Central memory CD8-positive, alpha-beta T cell (primary cell): ENCODE measurements around the gene ZNF367.

Source experiments
- ATAC-seq: fragments of 150-1000 bp; cut with Tn5 transposase; replicated peaks from 2 replicates; pipeline ENCODE4 v1.10.0; 2022; ENCODE audit warnings: mild to moderate bottlenecking, moderate FRiP score, moderate number of reproducible peaks; ENCODE audit not compliant: poor library complexity, severe bottlenecking; ENCODE audit errors: extremely low read depth
- DNase-seq, 2 donors: peaks; one replicate each; pipeline ENCODE4 v3.0.0; 2021; ENCODE audit warnings: low spot score in 2 of 2
- H3K27ac Mint-ChIP-seq: one replicate; pipeline ENCODE4 v1.8.0; 2022; ENCODE audit warnings: low read depth, mild to moderate bottlenecking, moderate library complexity, mixed read lengths
- H3K27me3 Mint-ChIP-seq: one replicate; pipeline ENCODE4 v1.8.0; 2022; ENCODE audit warnings: mixed read lengths
- H3K36me3 Mint-ChIP-seq: one replicate; pipeline ENCODE4 v1.8.0; 2022; ENCODE audit warnings: mild to moderate bottlenecking, moderate library complexity, mixed read lengths; ENCODE audit not compliant: insufficient read depth
- H3K4me1 Mint-ChIP-seq: one replicate; pipeline ENCODE4 v1.8.0; 2022; ENCODE audit warnings: mixed read lengths
- H3K4me3 Mint-ChIP-seq: one replicate; pipeline ENCODE4 v1.8.0; 2022; ENCODE audit warnings: mild to moderate bottlenecking, moderate library complexity, mixed read lengths
- H3K9me3 Mint-ChIP-seq: one replicate; pipeline ENCODE4 v1.8.0; 2022; ENCODE audit warnings: mixed read lengths

ZNF367 gene

GRCh38 chr9:96411129-96411838 lies 6.9 kb downstream of the ZNF367 start:
- peaks cover 36% of the 10 kb centered on the region for H3K4me1 Mint-ChIP-seq
- H3K4me3 Mint-ChIP-seq: no peak overlapping the region
- no peaks in the 10 kb centered on the region for H3K27me3 Mint-ChIP-seq
- H3K9me3 Mint-ChIP-seq: no peaks in the 10 kb centered on the region
- DNase-seq (no peak), ATAC-seq (no peak)
- peaks cover 3% of the 10 kb centered on the region for H3K36me3 Mint-ChIP-seq
- H3K27ac Mint-ChIP-seq: no peak overlapping the region

GRCh38 chr9:96408409-96409280 lies 9.5 kb downstream of the ZNF367 start:
- no peak for ATAC-seq
- no peak for DNase-seq
- no peaks in the 10 kb centered on the region for H3K9me3 Mint-ChIP-seq
- H3K36me3 Mint-ChIP-seq: peaks cover 1% of the 10 kb centered on the region
- no peaks in the 10 kb centered on the region for H3K27me3 Mint-ChIP-seq
- H3K4me3 Mint-ChIP-seq: no peak overlapping the region
- peak overlapping the region; percentile 47 for H3K27ac Mint-ChIP-seq
- H3K4me1 Mint-ChIP-seq: peaks cover 30% of the 10 kb centered on the region

DNA sequence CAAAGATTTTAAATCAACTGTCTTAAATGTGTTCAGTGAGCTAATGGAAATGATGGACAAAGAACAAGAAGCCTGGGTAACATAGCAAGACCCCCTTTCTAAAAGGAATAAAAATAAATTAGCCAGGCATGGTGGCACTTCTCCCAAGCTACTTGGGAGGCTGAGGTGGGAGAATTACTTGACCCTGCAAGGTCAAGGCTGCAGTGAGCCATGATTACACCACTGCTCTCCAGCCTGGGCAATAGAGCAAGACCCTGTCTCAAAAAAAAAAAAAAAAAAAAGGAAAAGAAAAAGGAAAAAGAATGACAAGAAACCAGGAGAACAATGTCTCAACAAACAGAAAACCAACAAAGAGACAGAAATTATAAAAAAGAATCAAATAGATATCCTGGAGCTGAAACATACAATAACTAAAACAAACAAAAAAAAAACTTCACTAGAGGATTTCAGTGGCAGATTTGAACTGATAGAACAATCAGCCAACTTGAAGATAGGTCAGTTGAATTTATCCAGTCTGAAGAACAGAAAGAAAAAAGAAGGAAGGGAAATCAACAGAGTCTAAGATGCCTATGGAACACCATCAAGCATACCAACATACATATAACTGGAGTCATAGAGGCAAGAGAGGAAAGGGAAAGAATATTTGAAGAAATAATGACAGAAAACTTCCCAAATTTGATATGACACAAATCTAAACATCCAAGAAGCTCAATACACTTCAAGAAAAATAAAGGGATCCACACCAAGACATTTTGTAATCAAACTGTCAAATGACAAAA lies 17.8 kb downstream of the ZNF367 start:
- Mint-ChIP-seq H3K4me1 (peaks cover 24% of the 10 kb centered on the region), H3K27me3 (no peaks in the 10 kb centered on the region), H3K36me3 (peaks cover 5% of the 10 kb centered on the region), H3K27ac (peak overlapping the region; percentile 88), H3K4me3 (peak overlapping the region; percentile 48), H3K9me3 (peaks cover 6% of the 10 kb centered on the region)
- ATAC-seq: no peak
- no peak for DNase-seq

DNA sequence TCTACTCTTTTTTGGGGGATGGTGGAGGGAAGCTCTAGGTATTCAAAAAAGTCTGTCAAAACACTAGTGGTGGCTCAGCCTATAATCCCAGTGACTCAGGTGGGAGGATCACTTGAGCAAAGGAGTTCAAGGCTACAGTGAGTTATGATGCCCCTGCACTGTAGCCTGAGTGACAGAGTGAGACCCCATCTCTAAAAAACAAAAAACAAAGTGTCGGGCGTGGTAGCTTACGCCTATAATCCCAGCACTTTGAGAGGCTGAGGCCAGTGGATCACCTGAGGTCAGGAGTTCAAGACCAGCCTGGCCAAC lies 18.9 kb downstream of the ZNF367 start:
- DNase-seq (no peak), ATAC-seq (no peak)
- Mint-ChIP-seq H3K27me3 (no peaks in the 10 kb centered on the region), H3K4me3 (peak overlapping the region; percentile 48), H3K9me3 (peaks cover 6% of the 10 kb centered on the region), H3K4me1 (peaks cover 24% of the 10 kb centered on the region), H3K36me3 (peaks cover 7% of the 10 kb centered on the region), H3K27ac (peak overlapping the region; percentile 88)

DNA sequence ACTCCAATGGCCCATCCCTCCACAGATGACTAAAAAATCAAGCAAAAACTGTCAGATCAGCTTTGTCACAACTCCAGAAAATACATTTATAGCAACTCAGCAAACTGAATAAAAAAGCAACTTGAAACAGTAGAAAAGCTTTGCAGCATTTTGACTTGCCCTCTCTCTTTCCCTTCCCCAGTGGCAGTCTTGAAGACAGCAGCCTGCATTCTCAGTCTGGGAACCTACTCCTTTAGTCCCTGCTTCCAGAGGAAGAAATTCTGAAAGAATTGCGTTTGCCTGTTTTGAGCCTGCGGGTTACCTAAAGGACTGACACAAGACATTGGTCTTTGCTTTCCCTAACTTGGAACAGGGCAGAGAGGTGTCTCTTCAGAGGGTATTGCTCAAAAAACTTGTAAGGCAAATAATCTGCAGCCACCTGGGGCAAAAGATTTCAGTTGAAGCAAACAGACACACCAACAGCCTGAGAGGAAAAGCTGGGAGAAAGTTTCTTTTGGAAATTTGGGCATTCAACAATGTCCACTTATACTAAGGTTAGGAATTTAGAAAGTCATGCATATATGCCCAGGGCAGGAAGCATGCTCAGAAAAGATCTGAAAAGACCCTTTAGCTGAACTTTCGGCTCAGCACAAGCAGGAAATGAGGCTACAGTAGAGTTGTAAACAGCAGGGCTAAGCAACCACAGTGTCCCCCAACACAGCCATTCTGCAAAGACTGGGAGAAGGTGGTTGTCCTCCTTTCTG lies 19.4 kb downstream of the ZNF367 start:
- Mint-ChIP-seq H3K36me3 (peaks cover 7% of the 10 kb centered on the region), H3K27ac (peak overlapping the region; percentile 88), H3K9me3 (peaks cover 6% of the 10 kb centered on the region), H3K4me1 (peaks cover 24% of the 10 kb centered on the region), H3K4me3 (peak overlapping the region; percentile 48), H3K27me3 (no peaks in the 10 kb centered on the region)
- ATAC-seq (peak; percentile 89), DNase-seq (no peak)

- DNase-seq: no peak
- Mint-ChIP-seq H3K9me3 (peaks cover 6% of the 10 kb centered on the region), H3K4me3 (no peak overlapping the region), H3K36me3 (peaks cover 7% of the 10 kb centered on the region), H3K27ac (peak overlapping the region; percentile 5), H3K4me1 (peaks cover 24% of the 10 kb centered on the region), H3K27me3 (no peaks in the 10 kb centered on the region)
- no peak for ATAC-seq
Measured at GRCh38 chr9:96395964-96396363, 22.2 kb downstream of the ZNF367 start.

DNA sequence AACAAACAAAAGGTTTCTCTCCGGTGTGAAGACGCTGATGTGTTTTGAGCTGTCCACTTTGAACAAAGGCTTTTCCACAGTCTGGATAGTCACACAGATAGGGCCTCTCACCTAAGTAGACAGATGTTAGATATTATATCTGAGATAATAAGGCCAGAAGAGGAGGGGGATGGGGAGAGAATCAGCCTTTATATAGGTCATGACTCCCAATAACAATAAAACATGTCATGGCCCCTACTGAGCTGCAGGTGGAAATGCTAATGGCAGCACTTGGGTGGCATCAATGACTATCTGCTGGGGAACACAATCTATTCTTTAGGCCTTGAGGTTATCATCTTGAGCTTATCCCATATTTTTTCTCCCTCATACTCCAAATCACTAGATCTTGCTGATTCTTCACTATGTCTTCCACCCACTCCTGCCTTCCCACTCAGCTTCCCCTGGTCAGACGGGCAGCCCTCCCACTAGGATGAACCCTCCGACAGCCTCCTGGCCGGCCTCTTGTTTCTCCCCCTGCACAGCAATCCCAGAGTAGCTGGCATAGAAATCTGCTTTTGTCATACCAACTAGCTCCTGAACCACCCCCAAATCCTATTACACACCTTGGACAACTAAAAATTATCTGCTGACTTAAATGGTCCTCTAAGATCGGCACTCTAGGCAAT lies 23.2 kb downstream of the ZNF367 start:
- H3K27me3 Mint-ChIP-seq: no peaks in the 10 kb centered on the region
- H3K27ac Mint-ChIP-seq: peak overlapping the region; percentile 5
- DNase-seq: no peak
- H3K9me3 Mint-ChIP-seq: no peaks in the 10 kb centered on the region
- no peak overlapping the region for H3K4me3 Mint-ChIP-seq
- H3K36me3 Mint-ChIP-seq: peaks cover 6% of the 10 kb centered on the region
- ATAC-seq: no peak
- H3K4me1 Mint-ChIP-seq: peaks cover 17% of the 10 kb centered on the region

DNA sequence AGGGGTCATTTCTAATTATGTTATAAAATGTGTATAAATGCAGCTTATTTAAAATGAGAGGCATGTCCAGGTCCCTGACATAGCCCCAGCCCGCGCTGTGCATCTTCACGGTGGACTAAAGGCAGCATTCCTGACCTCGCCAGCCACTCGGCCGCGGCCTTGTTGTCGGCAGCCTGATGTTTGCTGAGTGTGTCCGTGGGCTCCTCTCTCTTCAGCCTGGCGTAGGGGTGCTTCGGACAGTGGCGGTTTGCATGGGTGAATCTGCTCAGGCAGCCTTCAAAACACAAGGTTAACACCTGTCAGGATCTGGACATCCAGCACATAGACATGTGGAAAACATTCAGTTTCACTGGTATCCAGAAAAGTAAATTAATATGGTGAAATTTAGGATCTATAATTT lies 25.9 kb downstream of the ZNF367 start:
- H3K4me3 Mint-ChIP-seq: no peak overlapping the region
- H3K36me3 Mint-ChIP-seq: peaks cover 6% of the 10 kb centered on the region
- no peak overlapping the region for H3K27ac Mint-ChIP-seq
- DNase-seq (no peak), ATAC-seq (no peak)
- H3K9me3 Mint-ChIP-seq: no peaks in the 10 kb centered on the region
- no peaks in the 10 kb centered on the region for H3K27me3 Mint-ChIP-seq
- H3K4me1 Mint-ChIP-seq: no peaks in the 10 kb centered on the region

GRCh38 chr9:96391021-96391765 lies 27.0 kb downstream of the ZNF367 start:
- no peak for DNase-seq
- H3K4me3 Mint-ChIP-seq: no peak overlapping the region

GRCh38 chr9:96388144-96388543 lies 30.0 kb downstream of the ZNF367 start:
- no peak for DNase-seq
- no peak for ATAC-seq
- Mint-ChIP-seq H3K36me3 (peaks cover 6% of the 10 kb centered on the region), H3K4me3 (no peak overlapping the region), H3K4me1 (peaks cover 5% of the 10 kb centered on the region), H3K27ac (no peak overlapping the region), H3K27me3 (no peaks in the 10 kb centered on the region), H3K9me3 (no peaks in the 10 kb centered on the region)

More at GRCh38 chr9:96391021-96391765, 27.0 kb downstream of the ZNF367 start:
- peak overlapping the region; percentile 72 for H3K27ac Mint-ChIP-seq
- no peak for ATAC-seq
- H3K9me3 Mint-ChIP-seq: no peaks in the 10 kb centered on the region
- H3K27me3 Mint-ChIP-seq: no peaks in the 10 kb centered on the region
- H3K4me1 Mint-ChIP-seq: no peaks in the 10 kb centered on the region
- H3K36me3 Mint-ChIP-seq: peaks cover 8% of the 10 kb centered on the region

GRCh38 chr9:96386157-96386556 lies 32.0 kb downstream of the ZNF367 start:
- Mint-ChIP-seq H3K27ac (no peak overlapping the region), H3K36me3 (peaks cover 3% of the 10 kb centered on the region), H3K9me3 (no peaks in the 10 kb centered on the region), H3K4me3 (no peak overlapping the region), H3K27me3 (no peaks in the 10 kb centered on the region), H3K4me1 (peaks cover 19% of the 10 kb centered on the region)
- ATAC-seq (no peak), DNase-seq (no peak)
